H9 (cell line): Measurements from ENCODE around the gene CHML. TPM values are rescaled to one million over a fixed set of nuclear protein-coding genes. Genes with fewer than 3 reads are reported as not detected.

Source experiments
- DNase-seq: peaks from one replicate; pipeline ENCODE4 v3.0.0-alpha.2; 2017
- H2AFZ ChIP-seq: one replicate; pipeline ENCODE4 v1.6.1; 2013; ENCODE audit warnings: mild to moderate bottlenecking, low read length, control low read depth, moderate library complexity
- H2AK5ac ChIP-seq: 2 replicates; pipeline ENCODE4 v1.6.1; 2013; ENCODE audit warnings: low read length, control low read depth, mixed read lengths; ENCODE audit not compliant: insufficient read length
- H2BK120ac ChIP-seq: one replicate; pipeline ENCODE4 v1.6.1; 2013; ENCODE audit warnings: low read depth, mild to moderate bottlenecking, low read length, control low read depth, inconsistent platforms; ENCODE audit not compliant: poor library complexity, severe bottlenecking
- H2BK12ac ChIP-seq: 2 replicates; pipeline ENCODE4 v1.6.1; 2013; ENCODE audit warnings: low read length, control low read depth, mixed read lengths, low read depth; ENCODE audit not compliant: insufficient read length
- H2BK15ac ChIP-seq: 2 replicates; pipeline ENCODE4 v1.6.1; 2013; ENCODE audit warnings: low read depth, low read length, control low read depth
- H2BK20ac ChIP-seq: one replicate; pipeline ENCODE4 v1.6.1; 2013; ENCODE audit warnings: low read depth, mild to moderate bottlenecking, low read length, control low read depth, inconsistent platforms; ENCODE audit not compliant: poor library complexity, severe bottlenecking
- H2BK5ac ChIP-seq: 2 replicates; pipeline ENCODE4 v1.6.1; 2013; ENCODE audit warnings: low read length, control low read depth, mixed read lengths; ENCODE audit not compliant: insufficient read length
- H3K14ac ChIP-seq: 2 replicates; pipeline ENCODE4 v1.6.1; 2013; ENCODE audit warnings: low read length, control low read depth; ENCODE audit not compliant: insufficient read depth
- H3K18ac ChIP-seq: 2 replicates; pipeline ENCODE4 v1.6.1; 2013; ENCODE audit warnings: low read depth, mild to moderate bottlenecking, mixed read lengths, low read length, control low read depth; ENCODE audit not compliant: insufficient read length
- H3K23ac ChIP-seq: 2 replicates; pipeline ENCODE4 v1.6.1; 2013; ENCODE audit warnings: low read length, control low read depth, mixed read lengths, low read depth; ENCODE audit not compliant: insufficient read length
- H3K23me2 ChIP-seq: 2 replicates; pipeline ENCODE4 v1.6.1; 2013; ENCODE audit warnings: low read depth, mild to moderate bottlenecking, mixed read lengths, low read length, control low read depth; ENCODE audit not compliant: insufficient read length, poor library complexity, severe bottlenecking
- H3K27ac ChIP-seq: 2 replicates; pipeline ENCODE4 v1.5.1; 2013; ENCODE audit warnings: low read length, control low read depth, mixed read lengths, low read depth; ENCODE audit not compliant: insufficient read length
- H3K27me3 ChIP-seq: 2 replicates; pipeline ENCODE4 v1.6.1; 2013; ENCODE audit warnings: low read length, control low read depth, inconsistent platforms; ENCODE audit not compliant: insufficient read depth
- H3K4ac ChIP-seq: 2 replicates; pipeline ENCODE4 v1.6.1; 2013; ENCODE audit warnings: low read depth, mild to moderate bottlenecking, control low read depth, inconsistent platforms, low read length, moderate library complexity
- H3K4me1 ChIP-seq: 2 replicates; pipeline ENCODE4 v1.6.1; 2013; ENCODE audit warnings: low read length, control low read depth, inconsistent platforms; ENCODE audit not compliant: insufficient read depth
- H3K4me2 ChIP-seq: 2 replicates; pipeline ENCODE4 v1.6.1; 2013; ENCODE audit warnings: low read length, control low read depth, mixed read lengths; ENCODE audit not compliant: insufficient read length, insufficient read depth
- H3K56ac ChIP-seq: 2 replicates; pipeline ENCODE4 v1.6.1; 2013; ENCODE audit warnings: low read depth, mild to moderate bottlenecking, mixed read lengths, low read length, control low read depth; ENCODE audit not compliant: insufficient read length
- H3K79me1 ChIP-seq: 2 replicates; pipeline ENCODE4 v1.6.1; 2013; ENCODE audit warnings: low read depth, mild to moderate bottlenecking, moderate library complexity, low read length, control low read depth, inconsistent platforms; ENCODE audit not compliant: insufficient read depth, poor library complexity, severe bottlenecking
- H3K79me2 ChIP-seq: 2 replicates; pipeline ENCODE4 v1.6.1; 2013; ENCODE audit warnings: low read length, control low read depth, inconsistent platforms; ENCODE audit not compliant: insufficient read depth
- H3K9ac ChIP-seq: 2 replicates; pipeline ENCODE4 v1.6.1; 2013; ENCODE audit warnings: low read length, control low read depth, mixed read lengths; ENCODE audit not compliant: insufficient read length; ENCODE audit errors: extremely low read depth
- H3K9me3 ChIP-seq: one replicate; pipeline ENCODE4 v1.6.1; 2013; ENCODE audit warnings: low read depth, low read length, inconsistent platforms; ENCODE audit not compliant: control insufficient read depth
- H3T11ph ChIP-seq: one replicate; pipeline ENCODE4 v1.6.1; 2013; ENCODE audit warnings: mild to moderate bottlenecking, low read length, control low read depth, inconsistent platforms
- H4K20me1 ChIP-seq: one replicate; pipeline ENCODE4 v1.6.1; 2013; ENCODE audit not compliant: control insufficient read depth, insufficient read length, insufficient read depth
- H4K5ac ChIP-seq: 2 replicates; pipeline ENCODE4 v1.6.1; 2013; ENCODE audit warnings: low read depth, mild to moderate bottlenecking, mixed read lengths, low read length, control low read depth; ENCODE audit not compliant: insufficient read length
- H4K8ac ChIP-seq: replicated peaks from 2 replicates; pipeline ENCODE4 v1.6.1; 2013; ENCODE audit warnings: low read length, control low read depth, mixed read lengths, low read depth; ENCODE audit not compliant: insufficient read length
- H4K91ac ChIP-seq: 2 replicates; pipeline ENCODE4 v1.6.1; 2013; ENCODE audit warnings: low read depth, mild to moderate bottlenecking, moderate library complexity, mixed read lengths, low read length, control low read depth; ENCODE audit not compliant: insufficient read length
- H3K27ac Mint-ChIP-seq, 3 experiments: 2 replicates in 2 of 3; 3 replicates in 1 of 3; pipeline ENCODE4 v1.8.0; 2020 to 2021; ENCODE audit warnings: mixed read lengths in 3 of 3, mild to moderate bottlenecking in 1 of 3, moderate library complexity in 1 of 3
- H3K27me3 Mint-ChIP-seq: 2 replicates; pipeline ENCODE4 v1.8.0; 2021; ENCODE audit warnings: low read depth, mild to moderate bottlenecking, moderate library complexity, mixed read lengths
- H3K36me3 Mint-ChIP-seq, 3 experiments: 2 replicates in 2 of 3; 3 replicates in 1 of 3; pipeline ENCODE4 v1.8.0; 2020 to 2021; ENCODE audit warnings: low read depth in 3 of 3, mixed read lengths in 3 of 3; ENCODE audit not compliant: insufficient read depth in 1 of 3
- H3K4me1 Mint-ChIP-seq, 2 experiments: 2 replicates each; pipeline ENCODE4 v1.8.0; 2020; ENCODE audit warnings: mixed read lengths in 2 of 2
- H3K4me3 Mint-ChIP-seq, 2 experiments: 2 replicates in 1 of 2; 3 replicates in 1 of 2; pipeline ENCODE4 v1.8.0; 2020 to 2021; ENCODE audit warnings: mild to moderate bottlenecking in 2 of 2, mixed read lengths in 2 of 2, moderate library complexity in 1 of 2
- H3K9me3 Mint-ChIP-seq, 2 experiments: 2 replicates in 1 of 2; 3 replicates in 1 of 2; pipeline ENCODE4 v1.8.0; 2020; ENCODE audit warnings: mild to moderate bottlenecking in 2 of 2, mixed read lengths in 2 of 2, moderate library complexity in 1 of 2
- WGBS: extraction: QIAGEN DNeasy Blood & Tissue Kit; methylation state at CpG from one replicate; pipeline ENCODE4 v1.1.7; 2013; ENCODE audit warnings: missing lambda C conversion rate, low lambda C conversion rate, mixed read lengths; ENCODE audit not compliant: insufficient read length; ENCODE audit errors: extremely low coverage; 5-methylcytosine and 5-hydroxymethylcytosine counted together
- total RNA-seq: library from RNA; stranded (reverse); gene quantifications from 2 replicates; pipeline ENCODE4 v1.2.1, GENCODE V29; 2021
- TF ChIP-seq, protein P1 (sequence below): fragments of 200-600 bp; sonication (generic); conservative IDR thresholded peaks from 3 replicates; pipeline ENCODE4 v1.8.0; 2021; ENCODE audit warnings: antibody characterized with exemption, mild to moderate bottlenecking

The CHML gene
- total RNA-seq, 1 experiment from 2014 or later = 45.7 TPM

DNA sequence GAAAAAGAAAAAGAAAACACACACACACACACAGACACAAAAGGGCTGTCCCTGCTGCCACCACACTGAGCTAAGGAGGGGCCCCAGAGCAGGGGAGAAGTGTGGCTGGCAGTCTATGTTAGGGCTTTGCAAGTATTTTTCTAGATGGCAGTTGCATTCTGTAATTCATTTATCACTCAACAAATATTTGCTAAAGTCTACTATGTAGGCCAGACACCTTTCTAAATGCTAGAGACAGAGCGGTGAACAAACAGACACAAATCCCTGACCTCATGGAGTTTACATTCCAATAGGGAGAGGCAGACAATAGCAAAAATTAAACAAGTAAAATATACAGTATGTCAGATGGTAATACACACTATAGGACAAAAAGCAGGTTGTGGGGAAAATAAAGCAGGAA lies 32.1 kb upstream of the CHML start:
- H2BK12ac ChIP-seq = no peak overlapping the region
- no peaks in the 10 kb centered on the region for H3K36me3 Mint-ChIP-seq
- no peak overlapping the region for H3K9ac ChIP-seq
- no peak overlapping the region for H4K8ac ChIP-seq
- no peak overlapping the region for H4K91ac ChIP-seq
- no peak for DNase-seq
- H3K27me3 ChIP-seq = no peaks in the 10 kb centered on the region
- H3T11ph ChIP-seq = no peak overlapping the region
- peaks cover 2% of the 10 kb centered on the region; the same call in 1 of the 2 replicates for H3K27me3 Mint-ChIP-seq
- no CpG with 5 or more reads among the region's 1 CpG for WGBS
- no peak overlapping the region for H2BK15ac ChIP-seq
- TF ChIP-seq, protein P1, sequence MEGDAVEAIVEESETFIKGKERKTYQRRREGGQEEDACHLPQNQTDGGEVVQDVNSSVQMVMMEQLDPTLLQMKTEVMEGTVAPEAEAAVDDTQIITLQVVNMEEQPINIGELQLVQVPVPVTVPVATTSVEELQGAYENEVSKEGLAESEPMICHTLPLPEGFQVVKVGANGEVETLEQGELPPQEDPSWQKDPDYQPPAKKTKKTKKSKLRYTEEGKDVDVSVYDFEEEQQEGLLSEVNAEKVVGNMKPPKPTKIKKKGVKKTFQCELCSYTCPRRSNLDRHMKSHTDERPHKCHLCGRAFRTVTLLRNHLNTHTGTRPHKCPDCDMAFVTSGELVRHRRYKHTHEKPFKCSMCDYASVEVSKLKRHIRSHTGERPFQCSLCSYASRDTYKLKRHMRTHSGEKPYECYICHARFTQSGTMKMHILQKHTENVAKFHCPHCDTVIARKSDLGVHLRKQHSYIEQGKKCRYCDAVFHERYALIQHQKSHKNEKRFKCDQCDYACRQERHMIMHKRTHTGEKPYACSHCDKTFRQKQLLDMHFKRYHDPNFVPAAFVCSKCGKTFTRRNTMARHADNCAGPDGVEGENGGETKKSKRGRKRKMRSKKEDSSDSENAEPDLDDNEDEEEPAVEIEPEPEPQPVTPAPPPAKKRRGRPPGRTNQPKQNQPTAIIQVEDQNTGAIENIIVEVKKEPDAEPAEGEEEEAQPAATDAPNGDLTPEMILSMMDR = no peak
- H3K4me1 Mint-ChIP-seq = peaks cover 5 to 8% of the 10 kb centered on the region in 2 experiments
- no peak overlapping the region for H3K56ac ChIP-seq
- no peak overlapping the region for H3K4ac ChIP-seq
- peak overlapping the region in 1 of 3 experiments; percentile 70; a peak in 1 of 7 replicates for H3K27ac Mint-ChIP-seq
- H3K18ac ChIP-seq = no peak overlapping the region
- no peak overlapping the region for H3K27ac ChIP-seq
- no peak overlapping the region for H2BK5ac ChIP-seq
- H4K20me1 ChIP-seq = no peaks in the 10 kb centered on the region
- H2BK20ac ChIP-seq = peak overlapping the region; percentile 26
- H3K4me3 Mint-ChIP-seq = no peak overlapping the region
- no peak overlapping the region for H3K14ac ChIP-seq
- H3K9me3 ChIP-seq = no peaks in the 10 kb centered on the region
- H3K4me1 ChIP-seq = no peaks in the 10 kb centered on the region; the same call in 1 of the 2 replicates
- no peak overlapping the region for H4K5ac ChIP-seq
- no peaks in the 10 kb centered on the region for H3K9me3 Mint-ChIP-seq
- H3K23me2 ChIP-seq = no peaks in the 10 kb centered on the region
- H2BK120ac ChIP-seq = no peak overlapping the region
- H3K23ac ChIP-seq = no peak overlapping the region
- no peaks in the 10 kb centered on the region for H3K79me1 ChIP-seq
- no peak overlapping the region for H2AFZ ChIP-seq
- H3K79me2 ChIP-seq = no peaks in the 10 kb centered on the region
- H3K4me2 ChIP-seq = no peak overlapping the region
- no peak overlapping the region for H2AK5ac ChIP-seq
